Measurements from ENCODE around the gene CIDEA. TPM values are rescaled to one million over a fixed set of nuclear protein-coding genes. Genes with fewer than 3 reads are reported as not detected.

The CIDEA gene
- total RNA-seq, 1 experiment from 2014 or later, result not detected

DNA sequence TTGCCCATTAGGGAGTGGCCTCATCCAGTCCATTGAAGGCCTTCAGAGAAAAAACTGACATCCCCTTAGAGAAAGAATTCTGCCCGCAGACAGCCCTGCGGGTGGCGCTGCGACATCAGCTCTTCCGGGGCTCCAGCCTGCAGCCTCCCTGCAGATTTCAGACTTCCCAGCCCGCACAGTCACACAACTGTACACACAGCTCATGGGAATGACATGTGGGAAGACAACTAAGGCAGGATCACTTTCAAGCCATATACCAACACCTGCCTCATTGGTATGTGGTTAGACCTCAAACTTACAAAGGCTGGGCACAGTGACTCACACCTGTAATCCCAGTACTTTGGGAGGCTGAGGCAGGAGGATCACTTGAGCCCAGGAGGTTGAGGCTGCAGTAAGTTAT is 29.1 kb downstream of the CIDEA start:
- Mint-ChIP-seq H3K4me1 (peaks cover 26 to 29% of the 10 kb centered on the region in 2 experiments), H3K36me3 (ENCODE audit: insufficient read depth in 1 of 3, low read depth in 3 of 3) (no peaks in the 10 kb centered on the region; a peak in 1 of 7 replicates), H3K27ac (no peak overlapping the region), H3K27me3 (ENCODE audit: low read depth) (peaks cover 41% of the 10 kb centered on the region), H3K9me3 (no peaks in the 10 kb centered on the region), H3K4me3 (no peak overlapping the region)
- Histone ChIP-seq H3K14ac (ENCODE audit: insufficient read depth, low read length) (no peak overlapping the region), H3K4me2 (ENCODE audit: insufficient read depth, insufficient read length, low read length) (no peak overlapping the region), H3K18ac (ENCODE audit: insufficient read length, low read depth, low read length) (no peak overlapping the region), H3T11ph (ENCODE audit: low read length) (no peak overlapping the region), H3K4ac (ENCODE audit: low read depth, low read length) (no peak overlapping the region), H3K56ac (ENCODE audit: insufficient read length, low read depth, low read length) (no peak overlapping the region), H2BK12ac (ENCODE audit: insufficient read length, low read depth, low read length) (no peak overlapping the region), H2BK20ac (ENCODE audit: low read depth, low read length, poor library complexity, severe bottlenecking) (no peak overlapping the region), H4K91ac (ENCODE audit: insufficient read length, low read depth, low read length) (no peak overlapping the region), H3K27ac (ENCODE audit: insufficient read length, low read depth, low read length) (no peak overlapping the region), H3K27me3 (ENCODE audit: insufficient read depth, low read length) (no peaks in the 10 kb centered on the region; the same call in 1 of the 2 replicates), H3K79me2 (ENCODE audit: insufficient read depth, low read length) (no peaks in the 10 kb centered on the region), H2BK15ac (ENCODE audit: low read depth, low read length) (no peak overlapping the region), H3K4me1 (ENCODE audit: insufficient read depth, low read length) (no peaks in the 10 kb centered on the region), H4K5ac (ENCODE audit: insufficient read length, low read depth, low read length) (no peak overlapping the region), H2AFZ (ENCODE audit: low read length) (no peak overlapping the region), H2BK5ac (ENCODE audit: insufficient read length, low read length) (no peak overlapping the region), H3K23me2 (ENCODE audit: insufficient read length, low read depth, low read length, poor library complexity, severe bottlenecking) (peaks cover 13% of the 10 kb centered on the region), H3K9ac (ENCODE audit: extremely low read depth, insufficient read length, low read length) (no peak overlapping the region), H3K79me1 (ENCODE audit: insufficient read depth, low read depth, low read length, poor library complexity, severe bottlenecking) (no peaks in the 10 kb centered on the region), H4K20me1 (ENCODE audit: control insufficient read depth, insufficient read depth, insufficient read length) (no peaks in the 10 kb centered on the region), H2BK120ac (ENCODE audit: low read depth, low read length, poor library complexity, severe bottlenecking) (no peak overlapping the region), H2AK5ac (ENCODE audit: insufficient read length, low read length) (no peak overlapping the region), H3K9me3 (ENCODE audit: control insufficient read depth, low read depth, low read length) (no peaks in the 10 kb centered on the region), H4K8ac (replicated peaks; ENCODE audit: insufficient read length, low read depth, low read length) (no peak overlapping the region), H3K23ac (ENCODE audit: insufficient read length, low read depth, low read length) (no peak overlapping the region)
- no peak for DNase-seq
- TF ChIP-seq, protein P1, sequence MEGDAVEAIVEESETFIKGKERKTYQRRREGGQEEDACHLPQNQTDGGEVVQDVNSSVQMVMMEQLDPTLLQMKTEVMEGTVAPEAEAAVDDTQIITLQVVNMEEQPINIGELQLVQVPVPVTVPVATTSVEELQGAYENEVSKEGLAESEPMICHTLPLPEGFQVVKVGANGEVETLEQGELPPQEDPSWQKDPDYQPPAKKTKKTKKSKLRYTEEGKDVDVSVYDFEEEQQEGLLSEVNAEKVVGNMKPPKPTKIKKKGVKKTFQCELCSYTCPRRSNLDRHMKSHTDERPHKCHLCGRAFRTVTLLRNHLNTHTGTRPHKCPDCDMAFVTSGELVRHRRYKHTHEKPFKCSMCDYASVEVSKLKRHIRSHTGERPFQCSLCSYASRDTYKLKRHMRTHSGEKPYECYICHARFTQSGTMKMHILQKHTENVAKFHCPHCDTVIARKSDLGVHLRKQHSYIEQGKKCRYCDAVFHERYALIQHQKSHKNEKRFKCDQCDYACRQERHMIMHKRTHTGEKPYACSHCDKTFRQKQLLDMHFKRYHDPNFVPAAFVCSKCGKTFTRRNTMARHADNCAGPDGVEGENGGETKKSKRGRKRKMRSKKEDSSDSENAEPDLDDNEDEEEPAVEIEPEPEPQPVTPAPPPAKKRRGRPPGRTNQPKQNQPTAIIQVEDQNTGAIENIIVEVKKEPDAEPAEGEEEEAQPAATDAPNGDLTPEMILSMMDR (conservative IDR thresholded peaks at IDR 0.05), result peak; percentile 71
- no CpG with 5 or more reads among the region's 6 CpGs for WGBS (ENCODE audit: extremely low coverage, insufficient read length, low lambda C conversion rate)
